Right lobe of liver (tissue), 6 donors: ENCODE measurements around the gene PSMD1. TPM values are rescaled to one million over a fixed set of nuclear protein-coding genes. Genes with fewer than 3 reads are reported as not detected.
A peak's percentile ranks its signal among the peaks of the same experiment; 100 is the strongest.
"Not testable (repeated sequence)": the region's sequence is repeated elsewhere in the genome, so short reads cannot be mapped to it uniquely, and the experiment has no call there.

Experiments used
- ATAC-seq, 4 donors: fragments of 200-7000 bp; cut with Tn5 transposase; one replicate each; pipeline ENCODE4 v1.9.1; 2020; ENCODE audit warnings: mild to moderate bottlenecking in 4 of 4, moderate library complexity in 4 of 4
- DNase-seq, 3 donors: peaks; one replicate each; pipeline ENCODE4 v3.0.0-alpha.2; 2020
- H3K27ac ChIP-seq, 3 donors: fragments of 200-600 bp; one replicate each; pipeline ENCODE4 v1.8.0; 2022
- H3K27me3 ChIP-seq, 2 donors: fragments of 200-600 bp; one replicate each; pipeline ENCODE4 v1.8.0; 2022
- H3K36me3 ChIP-seq, 4 donors: fragments of 200-600 bp; sonication (generic) in 1 of 4; one replicate each; pipeline versions ENCODE4 v1.5.1 to v1.8.0; 2017 to 2022; ENCODE audit warnings: control low read depth in 1 of 4
- H3K4me1 ChIP-seq, 4 donors: fragments of 200-600 bp; sonication (generic) in 1 of 4; one replicate each; pipeline versions ENCODE4 v1.5.1 to v1.8.0; 2017 to 2022; ENCODE audit warnings: control low read depth in 1 of 4
- H3K4me3 ChIP-seq, 3 donors: fragments of 200-600 bp; one replicate each; pipeline ENCODE4 v1.8.0; 2022
- H3K9me3 ChIP-seq, 4 donors: fragments of 200-600 bp; sonication (generic) in 1 of 4; one replicate each; pipeline versions ENCODE4 v1.5.1 to v1.8.0; 2017 to 2022; ENCODE audit warnings: control low read depth in 1 of 4
- CTCF ChIP-seq, 4 donors: fragments of 200-600 bp in 3 of 4; fragments of 450-650 bp in 1 of 4; IDR thresholded peaks; one replicate each; pipeline versions ENCODE4 v1.5.1 to v1.8.0; 2016 to 2022; ENCODE audit warnings: antibody characterized with exemption in 4 of 4, mild to moderate bottlenecking in 2 of 4
- POLR2A ChIP-seq: fragments of 450-650 bp; IDR thresholded peaks from one replicate; pipeline ENCODE4 v1.6.1; 2017; ENCODE audit warnings: antibody characterized with exemption, mild to moderate bottlenecking
- WGBS: methylation state at CpG from one replicate; pipeline ENCODE4 v1.1.6; 2018; ENCODE audit warnings: low coverage, low lambda C conversion rate; ENCODE audit not compliant: insufficient coverage; ENCODE audit errors: missing lambda C conversion rate; 5-methylcytosine and 5-hydroxymethylcytosine counted together
- intact Hi-C, 2 donors: fragments of 100-400 bp; cut with DNase I; formaldehyde crosslinking; loops; one replicate each; pipeline versions ENCODE4 v1.11.2 to v1.14.1; 2022
- total RNA-seq, 6 experiments: library from RNA; depleted of rRNA in 2 of 6; stranded (reverse); fragments of >200 nt in 2 of 6; fragmentation: NEBNext Ultra II Directional in 3 of 6; extraction: Animal tissue kit (Norgen Biotek cat#: 25700) in 3 of 6; gene quantifications; one replicate each; pipeline versions ENCODE4 v1.1.0 to v1.2.4, GENCODE V29; 2016 to 2023
- donor health status: DM: no; HTN: yes; CAD: no.
- donor health status: DM: no; HTN: no; CAD: no.
- donor health status: DM: no; HTN: no; CAD: no.
- donor health status: DM: no; HTN: yes; CAD: no.
- donor health status: DM: no; HTN: yes; CAD: no.

PSMD1 gene
- total RNA-seq, 6 experiments from 2014 or later, result 46.4 to 62.3 (median 55.5) TPM

GRCh38 chr2:231099918-231100317, 43.3 kb downstream of the PSMD1 start:
- Histone ChIP-seq H3K4me1 (peaks cover 0 to 8% (median 0%) of the 10 kb centered on the region in 4 donors), H3K36me3 (peaks cover 0 to 21% (median 4%) of the 10 kb centered on the region in 4 donors), H3K27ac (no peak overlapping the region), H3K9me3 (no peaks in the 10 kb centered on the region), H3K27me3 (no peaks in the 10 kb centered on the region), H3K4me3 (no peak overlapping the region)
- TF ChIP-seq POLR2A (no peak), CTCF (IDR thresholded peaks at IDR 0.05) (no peak)
- intact Hi-C loops, result loop anchor here (10.0 kb wide), 2 partner anchors 95 to 355 kb away; partner anchors contain the start of gene ARMC9 (in 1 of the 2)
- ATAC-seq, result no peak
- WGBS, result 94% methylated on average over 8 of the region's 8 CpGs
- no peak for DNase-seq

GRCh38 chr2:231100321-231100720, 43.7 kb downstream of the PSMD1 start:
- not testable (repeated sequence) for H3K9me3 ChIP-seq, H3K4me3 ChIP-seq, H3K4me1 ChIP-seq, ATAC-seq, DNase-seq, H3K27me3 ChIP-seq, H3K27ac ChIP-seq
- intact Hi-C loops, result loop anchor here in 1 of 2 donors (10.0 kb wide), 1 partner anchor 94 kb away; the partner anchor contains the start of gene ARMC9
- H3K36me3 ChIP-seq, result peaks cover 0 to 21% (median 4%) of the 10 kb centered on the region in 4 donors
- WGBS, result 96% methylated on average over 2 of the region's 2 CpGs

GRCh38 chr2:231100990-231101389, 44.3 kb downstream of the PSMD1 start:
- Histone ChIP-seq H3K4me1 (peaks cover 0 to 8% (median 0%) of the 10 kb centered on the region in 4 donors), H3K36me3 (peaks cover 0 to 21% (median 2%) of the 10 kb centered on the region in 4 donors), H3K27me3 (no peaks in the 10 kb centered on the region), H3K9me3 (no peaks in the 10 kb centered on the region), H3K4me3 (no peak overlapping the region), H3K27ac (no peak overlapping the region)
- 49% methylated on average over 2 of the region's 4 CpGs for WGBS
- intact Hi-C loops, result loop anchor here in 1 of 2 donors (10.0 kb wide), 1 partner anchor 94 kb away; the partner anchor contains the start of gene ARMC9
- ATAC-seq, result no peak
- no peak for DNase-seq
- no peak for TF ChIP-seq CTCF (IDR thresholded peaks at IDR 0.05)
- TF ChIP-seq POLR2A, result no peak

GRCh38 chr2:231102772-231103171, 46.1 kb downstream of the PSMD1 start:
- Histone ChIP-seq H3K27ac (no peak overlapping the region), H3K4me1 (peaks cover 0 to 8% (median 0%) of the 10 kb centered on the region in 4 donors), H3K9me3 (no peaks in the 10 kb centered on the region), H3K4me3 (no peak overlapping the region), H3K36me3 (peaks cover 0 to 4% (median 2%) of the 10 kb centered on the region in 4 donors), H3K27me3 (no peaks in the 10 kb centered on the region)
- no peak for TF ChIP-seq POLR2A
- no peak for TF ChIP-seq CTCF (IDR thresholded peaks at IDR 0.05)
- WGBS, result 78% methylated on average over 2 of the region's 2 CpGs
- ATAC-seq (no peak), DNase-seq (no peak)
- intact Hi-C loops, result loop anchor here in 1 of 2 donors (10.0 kb wide), 1 partner anchor 92 kb away; the partner anchor contains the start of gene ARMC9

- peaks cover 0 to 7% (median 3%) of the 10 kb centered on the region in 4 donors for H3K36me3 ChIP-seq
- no peaks in the 10 kb centered on the region for H3K9me3 ChIP-seq
- H3K4me1 ChIP-seq, result peaks cover 0 to 8% (median 0%) of the 10 kb centered on the region in 4 donors
- 5% methylated on average over 3 of the region's 3 CpGs for WGBS
- no peak overlapping the region for H3K27ac ChIP-seq
- TF ChIP-seq CTCF (IDR thresholded peaks at IDR 0.05) (peak; percentile 72 to 88 (median 80)), POLR2A (no peak)
- DNase-seq (no peak), ATAC-seq (peak; percentile 87 to 94 (median 89))
- no peaks in the 10 kb centered on the region for H3K27me3 ChIP-seq
- no peak overlapping the region for H3K4me3 ChIP-seq
- intact Hi-C loops, result loop anchor here in 1 of 2 donors (10.0 kb wide), 1 partner anchor 91 kb away; the partner anchor contains the start of gene ARMC9
These were observed 47.5 kb downstream of the PSMD1 start for GRCh38 chr2:231104115-231104713.
